Central memory CD8-positive, alpha-beta T cell (primary cell): ENCODE results near the gene MYO1D.
A peak's percentile ranks its signal among the peaks of the same experiment; 100 is the strongest.

Source experiments
- ATAC-seq: fragments of 150-1000 bp; cut with Tn5 transposase; replicated peaks from 2 replicates; pipeline ENCODE4 v1.10.0; 2022; ENCODE audit warnings: mild to moderate bottlenecking, moderate FRiP score, moderate number of reproducible peaks; ENCODE audit not compliant: poor library complexity, severe bottlenecking; ENCODE audit errors: extremely low read depth
- DNase-seq, 2 donors: peaks; one replicate each; pipeline ENCODE4 v3.0.0; 2021; ENCODE audit warnings: low spot score in 2 of 2
- H3K27ac Mint-ChIP-seq: one replicate; pipeline ENCODE4 v1.8.0; 2022; ENCODE audit warnings: low read depth, mild to moderate bottlenecking, moderate library complexity, mixed read lengths
- H3K27me3 Mint-ChIP-seq: one replicate; pipeline ENCODE4 v1.8.0; 2022; ENCODE audit warnings: mixed read lengths
- H3K36me3 Mint-ChIP-seq: one replicate; pipeline ENCODE4 v1.8.0; 2022; ENCODE audit warnings: mild to moderate bottlenecking, moderate library complexity, mixed read lengths; ENCODE audit not compliant: insufficient read depth
- H3K4me1 Mint-ChIP-seq: one replicate; pipeline ENCODE4 v1.8.0; 2022; ENCODE audit warnings: mixed read lengths
- H3K4me3 Mint-ChIP-seq: one replicate; pipeline ENCODE4 v1.8.0; 2022; ENCODE audit warnings: mild to moderate bottlenecking, moderate library complexity, mixed read lengths
- H3K9me3 Mint-ChIP-seq: one replicate; pipeline ENCODE4 v1.8.0; 2022; ENCODE audit warnings: mixed read lengths

Gene MYO1D

DNA sequence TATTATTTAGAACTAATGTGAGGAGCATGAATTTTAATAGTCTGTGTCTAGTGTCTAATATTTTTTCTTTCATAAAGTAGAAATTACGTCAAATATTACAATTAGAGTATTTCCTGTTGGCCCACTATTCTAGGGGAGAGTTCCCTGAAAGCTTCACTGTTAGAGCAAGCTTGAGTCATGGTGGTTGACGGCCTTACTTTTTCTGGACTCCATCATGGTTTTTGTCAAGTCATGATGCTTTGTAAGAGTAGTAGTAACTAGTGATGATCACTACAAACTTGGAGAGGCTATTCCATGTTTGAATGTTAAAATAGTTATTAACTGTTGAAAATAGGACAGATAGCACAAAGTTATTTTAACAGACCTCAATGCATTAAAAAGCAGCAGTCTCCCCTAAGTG is 431.0 kb downstream of the MYO1D start:
- DNase-seq (no peak), ATAC-seq (no peak)
- H3K27ac Mint-ChIP-seq = peak overlapping the region; percentile 82
- no peaks in the 10 kb centered on the region for H3K27me3 Mint-ChIP-seq
- peaks cover 38% of the 10 kb centered on the region for H3K36me3 Mint-ChIP-seq
- H3K9me3 Mint-ChIP-seq = no peaks in the 10 kb centered on the region
- H3K4me3 Mint-ChIP-seq = peak overlapping the region; percentile 71
- H3K4me1 Mint-ChIP-seq = peaks cover 32% of the 10 kb centered on the region

DNA sequence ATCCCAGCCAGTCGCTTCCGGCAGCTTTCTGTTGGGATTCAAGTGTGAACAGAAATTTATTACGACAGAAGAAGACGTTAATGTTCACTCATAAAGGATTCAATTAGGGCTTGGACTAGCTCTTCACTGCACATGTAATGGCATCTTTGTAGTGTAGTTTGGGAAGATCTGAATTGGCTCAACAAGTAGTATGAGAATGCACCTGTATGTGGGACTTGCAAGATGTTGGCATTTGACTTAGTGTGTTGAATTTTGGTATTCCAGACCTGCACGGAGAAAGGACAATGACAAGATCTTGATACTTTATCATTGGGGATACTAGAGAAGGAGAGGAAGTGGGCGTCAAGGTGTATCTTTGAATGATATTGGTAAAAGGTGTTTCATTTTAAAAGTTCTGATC is 431.4 kb downstream of the MYO1D start:
- DNase-seq (no peak), ATAC-seq (no peak)
- no peaks in the 10 kb centered on the region for H3K27me3 Mint-ChIP-seq
- H3K4me3 Mint-ChIP-seq = peak overlapping the region; percentile 71
- H3K36me3 Mint-ChIP-seq = peaks cover 34% of the 10 kb centered on the region
- no peaks in the 10 kb centered on the region for H3K9me3 Mint-ChIP-seq
- H3K4me1 Mint-ChIP-seq = peaks cover 32% of the 10 kb centered on the region
- peak overlapping the region; percentile 82 for H3K27ac Mint-ChIP-seq

DNA sequence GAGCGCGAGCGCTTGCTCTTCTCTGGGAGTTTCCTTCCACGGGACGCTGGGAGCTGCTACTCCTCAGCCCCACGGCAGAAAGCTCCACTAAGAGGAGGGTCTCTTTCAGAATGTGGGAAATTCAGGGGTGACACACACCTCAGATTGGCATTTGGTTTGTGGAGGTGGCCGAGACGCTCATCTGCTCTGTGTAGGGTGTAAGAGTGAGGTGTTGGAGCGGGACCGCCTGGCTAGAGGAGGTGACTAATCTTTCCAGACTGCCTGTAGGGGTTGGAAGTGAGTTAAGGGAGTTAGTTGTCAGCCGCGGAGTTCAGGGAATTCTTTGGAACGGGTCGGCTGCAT is 431.9 kb downstream of the MYO1D start:
- peaks cover 32% of the 10 kb centered on the region for H3K4me1 Mint-ChIP-seq
- H3K27me3 Mint-ChIP-seq = no peaks in the 10 kb centered on the region
- peak overlapping the region; percentile 71 for H3K4me3 Mint-ChIP-seq
- H3K9me3 Mint-ChIP-seq = no peaks in the 10 kb centered on the region
- ATAC-seq (no peak), DNase-seq (no peak)
- H3K36me3 Mint-ChIP-seq = peaks cover 32% of the 10 kb centered on the region
- peak overlapping the region; percentile 82 for H3K27ac Mint-ChIP-seq

DNA sequence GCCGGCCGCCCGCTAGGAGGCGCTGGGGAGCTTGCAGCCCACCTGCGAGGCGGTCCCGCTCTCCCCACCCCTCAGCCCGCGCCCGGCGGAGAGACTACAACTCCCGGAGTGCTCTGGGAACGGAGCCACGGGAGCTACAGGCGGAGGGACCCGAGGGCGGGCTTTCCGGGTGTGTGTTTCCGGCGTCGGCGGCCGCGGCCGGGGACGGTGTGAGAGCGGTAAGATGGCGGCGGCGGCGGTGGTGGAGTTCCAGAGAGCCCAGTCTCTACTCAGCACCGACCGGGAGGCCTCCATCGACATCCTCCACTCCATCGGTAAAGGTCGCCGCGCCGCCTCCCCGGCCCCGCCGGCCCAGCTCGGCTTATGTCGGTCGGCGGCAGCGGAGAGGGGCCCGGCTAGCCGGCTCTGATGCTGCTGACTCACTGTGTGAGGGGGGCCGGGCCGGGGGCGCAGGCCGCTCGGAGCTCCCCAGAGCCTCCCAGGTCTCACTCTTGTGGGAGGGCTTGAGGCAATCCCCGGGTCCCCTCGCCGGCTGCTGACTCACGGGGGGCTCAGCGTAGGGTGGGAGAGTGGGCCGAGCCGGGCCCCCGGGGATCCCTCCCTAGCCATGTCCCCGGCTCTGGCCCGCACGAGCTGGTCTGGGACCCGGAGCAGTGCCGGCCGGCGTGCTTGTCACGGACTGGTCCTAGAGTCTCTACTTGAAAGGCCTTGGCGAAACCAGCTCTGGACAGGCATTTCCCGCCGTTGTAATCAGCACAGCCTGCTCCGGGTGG is 432.4 kb downstream of the MYO1D start, which contains the start of gene PSMD11:
PSMD11 (plus strand) TSS at position 210 of the 773 bp plus-strand sequence; CDS start at position 224, 14 bp downstream.
- H3K27ac Mint-ChIP-seq = peak within 1 kb of the TSS; percentile 82
- H3K4me3 Mint-ChIP-seq = peak within 1 kb of the TSS; percentile 71
- DNase-seq (peak; percentile 97 to 99), ATAC-seq (peak; percentile 97)
- H3K36me3 Mint-ChIP-seq = peaks cover 26% of the 10 kb centered on the region
- no peaks in the 10 kb centered on the region for H3K9me3 Mint-ChIP-seq
- H3K27me3 Mint-ChIP-seq = no peaks in the 10 kb centered on the region
- H3K4me1 Mint-ChIP-seq = peaks cover 30% of the 10 kb centered on the region

DNA sequence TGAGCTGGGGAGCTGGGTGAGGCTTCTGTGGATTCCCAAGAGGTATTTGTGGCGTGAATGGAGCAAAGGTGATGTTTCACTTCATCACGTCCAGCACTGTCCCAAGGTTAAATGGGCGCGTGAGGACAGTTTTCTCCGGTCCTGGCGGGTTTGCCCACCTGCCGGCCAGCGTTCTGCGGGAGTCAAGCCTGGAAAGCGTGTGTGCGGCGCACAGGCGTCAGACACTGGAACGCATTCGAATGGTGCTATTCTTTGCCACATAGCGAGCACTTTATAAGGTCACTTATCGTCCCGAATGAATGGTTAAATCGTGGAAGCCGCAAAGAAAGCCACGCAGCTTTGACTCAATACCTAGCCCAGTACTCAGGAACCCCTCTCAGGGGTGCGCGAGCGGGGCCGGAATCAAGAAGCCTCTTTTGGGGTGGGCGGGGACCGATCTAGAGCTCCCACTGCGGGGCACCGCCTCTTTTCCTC is 433.1 kb downstream of the MYO1D start:
- Mint-ChIP-seq H3K4me1 (peaks cover 26% of the 10 kb centered on the region), H3K27me3 (no peaks in the 10 kb centered on the region), H3K9me3 (no peaks in the 10 kb centered on the region), H3K36me3 (peaks cover 21% of the 10 kb centered on the region), H3K4me3 (peak overlapping the region; percentile 71), H3K27ac (peak overlapping the region; percentile 82)
- peak; percentile 8 for ATAC-seq
- DNase-seq = no peak
